Endodermal cell (in vitro differentiated cells): Measurements from ENCODE around the gene UBL3. TPM values are rescaled to one million over a fixed set of nuclear protein-coding genes. Genes with fewer than 3 reads are reported as not detected.

Experiments used
- DNase-seq: peaks from one replicate; pipeline ENCODE4 v3.0.0-alpha.2; 2017
- H3K27ac ChIP-seq: 2 replicates; pipeline ENCODE4 v1.5.1; 2013; ENCODE audit warnings: mild to moderate bottlenecking, low read depth, low read length, moderate library complexity
- H3K27me3 ChIP-seq: 2 replicates; pipeline ENCODE4 v1.6.1; 2013; ENCODE audit warnings: mild to moderate bottlenecking, low read length, moderate library complexity; ENCODE audit not compliant: insufficient read depth, control insufficient read depth, poor library complexity, severe bottlenecking
- H3K36me3 ChIP-seq: 2 replicates; pipeline ENCODE4 v1.7.0; 2013; ENCODE audit warnings: mild to moderate bottlenecking, low read length, moderate library complexity; ENCODE audit not compliant: control insufficient read depth, insufficient read depth
- H3K4me1 ChIP-seq: one replicate; pipeline ENCODE4 v1.7.0; 2013; ENCODE audit warnings: low read length; ENCODE audit not compliant: control insufficient read depth, insufficient read depth
- H3K4me3 ChIP-seq: 2 replicates; pipeline ENCODE4 v1.5.1; 2013; ENCODE audit warnings: mild to moderate bottlenecking, low read length, moderate library complexity
- H3K9ac ChIP-seq: 2 replicates; pipeline ENCODE4 v1.6.1; 2013; ENCODE audit warnings: mild to moderate bottlenecking, low read length, moderate library complexity; ENCODE audit not compliant: poor library complexity, severe bottlenecking; ENCODE audit errors: extremely low read depth
- H3K9me3 ChIP-seq: 2 replicates; pipeline ENCODE4 v1.6.1; 2013; ENCODE audit warnings: mild to moderate bottlenecking, low read length, moderate library complexity; ENCODE audit not compliant: control insufficient read depth
- H3K27ac Mint-ChIP-seq: 2 replicates; pipeline ENCODE4 v1.8.0; 2020; ENCODE audit warnings: mixed read lengths
- H3K27me3 Mint-ChIP-seq: 2 replicates; pipeline ENCODE4 v1.8.0; 2021; ENCODE audit warnings: mild to moderate bottlenecking, mixed read lengths; ENCODE audit not compliant: insufficient read depth
- H3K36me3 Mint-ChIP-seq: 2 replicates; pipeline ENCODE4 v1.8.0; 2020; ENCODE audit warnings: low read depth, mixed read lengths
- H3K4me1 Mint-ChIP-seq: 2 replicates; pipeline ENCODE4 v1.8.0; 2020; ENCODE audit warnings: mixed read lengths
- H3K4me3 Mint-ChIP-seq: 2 replicates; pipeline ENCODE4 v1.8.0; 2020; ENCODE audit warnings: mild to moderate bottlenecking, moderate library complexity, mixed read lengths
- H3K9me3 Mint-ChIP-seq: 2 replicates; pipeline ENCODE4 v1.8.0; 2020; ENCODE audit warnings: mild to moderate bottlenecking, mixed read lengths
- CTCF ChIP-seq: fragments of 200-600 bp; sonication (generic); conservative IDR thresholded peaks from 2 replicates; pipeline ENCODE4 v1.5.0; 2021; ENCODE audit warnings: antibody characterized with exemption, mild to moderate bottlenecking
- WGBS, 2 experiments: methylation state at CpG; one replicate each; pipeline versions ENCODE4 v1.1.5 to v1.1.7; 2013; ENCODE audit warnings: missing lambda C conversion rate in 2 of 2, mixed read lengths in 1 of 2; ENCODE audit not compliant: insufficient coverage in 1 of 2, insufficient read length in 1 of 2; 5-methylcytosine and 5-hydroxymethylcytosine counted together
- total RNA-seq, 2 donors: library from RNA; stranded (reverse); fragmentation: NEBNext Ultra II Directional in 1 of 2; extraction: Animal tissue kit (Norgen Biotek cat#: 25700) in 1 of 2; gene quantifications; 2 replicates in 1 of 2; 3 replicates in 1 of 2; pipeline ENCODE4 v1.2.1, GENCODE V29; 2021

The UBL3 gene
- total RNA-seq, 2 donors from 2014 or later: 16.5 to 22.3 TPM

- no peak for TF ChIP-seq CTCF
- WGBS, 2 experiments: 85 to 93% methylated on average over 5 to 6 of the region's 6 CpGs
- Histone ChIP-seq H3K4me1 (no peaks in the 10 kb centered on the region), H3K27me3 (no peaks in the 10 kb centered on the region), H3K4me3 (no peak overlapping the region), H3K9ac (no peak overlapping the region), H3K27ac (no peak overlapping the region), H3K9me3 (no peaks in the 10 kb centered on the region), H3K36me3 (no peaks in the 10 kb centered on the region)
- Mint-ChIP-seq H3K9me3 (no peaks in the 10 kb centered on the region), H3K4me1 (peaks cover 3% of the 10 kb centered on the region), H3K27ac (no peak overlapping the region), H3K36me3 (no peaks in the 10 kb centered on the region), H3K4me3 (no peak overlapping the region), H3K27me3 (no peaks in the 10 kb centered on the region)
- no peak for DNase-seq
Observed at GRCh38 chr13:29746148-29746677, 104.2 kb downstream of the UBL3 start.

- Mint-ChIP-seq H3K27me3 (no peaks in the 10 kb centered on the region), H3K27ac (no peak overlapping the region), H3K9me3 (no peaks in the 10 kb centered on the region), H3K4me1 (peaks cover 3% of the 10 kb centered on the region), H3K36me3 (no peaks in the 10 kb centered on the region), H3K4me3 (no peak overlapping the region)
- Histone ChIP-seq H3K36me3 (no peaks in the 10 kb centered on the region), H3K4me3 (no peak overlapping the region), H3K4me1 (no peaks in the 10 kb centered on the region), H3K27me3 (no peaks in the 10 kb centered on the region), H3K9ac (no peak overlapping the region), H3K27ac (no peak overlapping the region), H3K9me3 (no peaks in the 10 kb centered on the region)
- no peak for DNase-seq
- WGBS, 2 experiments: 96 to 100% methylated on average over 2 to 6 of the region's 6 CpGs
- TF ChIP-seq CTCF: no peak
Observed at GRCh38 chr13:29745704-29746103, 104.7 kb downstream of the UBL3 start.

GRCh38 chr13:29743201-29743786, 107.1 kb downstream of the UBL3 start:
- Histone ChIP-seq H3K9ac (no peak overlapping the region), H3K9me3 (no peaks in the 10 kb centered on the region), H3K4me3 (no peak overlapping the region), H3K27me3 (no peaks in the 10 kb centered on the region), H3K36me3 (no peaks in the 10 kb centered on the region), H3K4me1 (no peaks in the 10 kb centered on the region), H3K27ac (no peak overlapping the region)
- Mint-ChIP-seq H3K27ac (no peak overlapping the region), H3K4me1 (peaks cover 3% of the 10 kb centered on the region), H3K27me3 (no peaks in the 10 kb centered on the region), H3K9me3 (no peaks in the 10 kb centered on the region), H3K36me3 (no peaks in the 10 kb centered on the region), H3K4me3 (no peak overlapping the region)
- WGBS, 2 experiments: 84 to 89% methylated on average over 16 of the region's 16 CpGs
- DNase-seq: peak; percentile 38
- no peak for TF ChIP-seq CTCF
